ENCODE results near the gene SYT14.
"Not testable (repeated sequence)": the region's sequence is repeated elsewhere in the genome, so short reads cannot be mapped to it uniquely, and the experiment has no call there.

Gene SYT14

GRCh38 chr1:210031473-210031872 lies 93.5 kb downstream of the SYT14 start:
- DNase-seq = no peak

GRCh38 chr1:210043058-210043457 lies 105.0 kb downstream of the SYT14 start:
- DNase-seq = no peak

GRCh38 chr1:210049616-210050015 lies 111.6 kb downstream of the SYT14 start:
- DNase-seq = no peak

- not testable (repeated sequence) for DNase-seq
Measured at GRCh38 chr1:210050491-210050890, 112.5 kb downstream of the SYT14 start.

GRCh38 chr1:210053126-210053525 lies 115.1 kb downstream of the SYT14 start:
- DNase-seq = no peak

GRCh38 chr1:210057593-210057992 lies 119.6 kb downstream of the SYT14 start:
- DNase-seq = no peak

- no peak for DNase-seq
Measured at GRCh38 chr1:210061992-210062391, 124.0 kb downstream of the SYT14 start.

GRCh38 chr1:210070531-210070930 lies 132.5 kb downstream of the SYT14 start:
- DNase-seq = no peak

- peak; percentile 12 for DNase-seq
Measured at GRCh38 chr1:210072129-210072528, 134.1 kb downstream of the SYT14 start.

GRCh38 chr1:210072896-210073504 lies 135.0 kb downstream of the SYT14 start:
- no peak for DNase-seq

- DNase-seq = no peak
Measured at GRCh38 chr1:210074904-210075303, 136.9 kb downstream of the SYT14 start.

GRCh38 chr1:210076620-210077019 lies 138.6 kb downstream of the SYT14 start:
- no peak for DNase-seq

GRCh38 chr1:210081494-210081893 lies 143.5 kb downstream of the SYT14 start:
- DNase-seq = no peak

GRCh38 chr1:210085359-210085758 lies 147.3 kb downstream of the SYT14 start:
- no peak for DNase-seq

GRCh38 chr1:210087058-210087457 lies 149.0 kb downstream of the SYT14 start:
- no peak for DNase-seq

GRCh38 chr1:210089855-210090254 lies 151.8 kb downstream of the SYT14 start:
- no peak for DNase-seq

GRCh38 chr1:210092366-210092765 lies 154.3 kb downstream of the SYT14 start:
- no peak for DNase-seq

GRCh38 chr1:210093461-210093860 lies 155.4 kb downstream of the SYT14 start:
- DNase-seq = no peak

GRCh38 chr1:210098356-210098755 lies 160.3 kb downstream of the SYT14 start:
- DNase-seq = no peak

- DNase-seq = no peak
Measured at GRCh38 chr1:210099921-210100320, 161.9 kb downstream of the SYT14 start.

- no peak for DNase-seq
Measured at GRCh38 chr1:210104103-210104502, 166.1 kb downstream of the SYT14 start.

- not testable (repeated sequence) for DNase-seq
Measured at GRCh38 chr1:210112906-210113305, 174.9 kb downstream of the SYT14 start.

- no peak for DNase-seq
Measured at GRCh38 chr1:210117198-210117597, 179.2 kb downstream of the SYT14 start.

- no peak for DNase-seq
Measured at GRCh38 chr1:210117681-210118170, 179.7 kb downstream of the SYT14 start.

- DNase-seq = no peak
Measured at GRCh38 chr1:210123383-210123782, 185.4 kb downstream of the SYT14 start.
